Measurements from ENCODE around the gene ELFN1.

Gene ELFN1

DNA sequence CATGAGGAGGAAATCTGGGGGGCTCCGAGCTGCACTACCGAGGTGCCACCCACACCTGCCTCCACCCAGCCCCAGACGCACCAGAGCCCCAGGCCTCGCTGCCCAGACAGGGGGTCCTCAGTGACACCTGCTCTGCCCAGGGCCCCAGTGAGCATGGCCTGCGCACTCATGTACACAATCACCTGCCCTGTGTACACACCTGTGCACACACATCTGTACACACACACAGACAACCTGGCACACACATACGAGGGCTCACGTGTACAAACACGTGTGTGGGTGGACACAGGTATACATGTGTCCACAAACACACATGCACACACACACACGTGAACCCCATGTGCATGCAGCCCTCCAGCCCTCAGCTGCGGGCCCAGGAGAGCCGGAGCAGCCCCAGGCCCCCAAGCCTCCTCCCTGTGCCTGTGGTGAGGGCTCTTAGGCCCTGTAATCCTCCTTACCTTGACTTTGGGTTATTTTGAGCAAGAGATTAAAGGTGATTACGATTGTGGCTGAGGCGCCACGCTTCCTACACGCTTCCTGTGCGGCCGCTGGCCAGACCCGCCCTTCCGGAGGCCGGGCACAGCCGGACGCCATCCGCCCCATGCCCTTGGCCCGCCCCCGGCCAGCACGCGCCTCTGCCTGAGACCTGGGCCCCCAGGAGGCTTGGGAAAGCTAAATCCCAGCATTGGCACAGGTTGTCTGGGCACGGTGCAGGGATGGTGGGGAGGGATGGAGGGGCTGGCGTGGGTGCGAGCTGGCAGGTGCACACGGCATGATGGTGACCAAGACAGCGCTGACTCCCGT lies 71.9 kb downstream of the ELFN1 start:
- TF ChIP-seq, protein P1, sequence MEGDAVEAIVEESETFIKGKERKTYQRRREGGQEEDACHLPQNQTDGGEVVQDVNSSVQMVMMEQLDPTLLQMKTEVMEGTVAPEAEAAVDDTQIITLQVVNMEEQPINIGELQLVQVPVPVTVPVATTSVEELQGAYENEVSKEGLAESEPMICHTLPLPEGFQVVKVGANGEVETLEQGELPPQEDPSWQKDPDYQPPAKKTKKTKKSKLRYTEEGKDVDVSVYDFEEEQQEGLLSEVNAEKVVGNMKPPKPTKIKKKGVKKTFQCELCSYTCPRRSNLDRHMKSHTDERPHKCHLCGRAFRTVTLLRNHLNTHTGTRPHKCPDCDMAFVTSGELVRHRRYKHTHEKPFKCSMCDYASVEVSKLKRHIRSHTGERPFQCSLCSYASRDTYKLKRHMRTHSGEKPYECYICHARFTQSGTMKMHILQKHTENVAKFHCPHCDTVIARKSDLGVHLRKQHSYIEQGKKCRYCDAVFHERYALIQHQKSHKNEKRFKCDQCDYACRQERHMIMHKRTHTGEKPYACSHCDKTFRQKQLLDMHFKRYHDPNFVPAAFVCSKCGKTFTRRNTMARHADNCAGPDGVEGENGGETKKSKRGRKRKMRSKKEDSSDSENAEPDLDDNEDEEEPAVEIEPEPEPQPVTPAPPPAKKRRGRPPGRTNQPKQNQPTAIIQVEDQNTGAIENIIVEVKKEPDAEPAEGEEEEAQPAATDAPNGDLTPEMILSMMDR (conservative IDR thresholded peaks at IDR 0.05), result no peak
- peak overlapping the region; percentile 89 for H3K27ac ChIP-seq

DNA sequence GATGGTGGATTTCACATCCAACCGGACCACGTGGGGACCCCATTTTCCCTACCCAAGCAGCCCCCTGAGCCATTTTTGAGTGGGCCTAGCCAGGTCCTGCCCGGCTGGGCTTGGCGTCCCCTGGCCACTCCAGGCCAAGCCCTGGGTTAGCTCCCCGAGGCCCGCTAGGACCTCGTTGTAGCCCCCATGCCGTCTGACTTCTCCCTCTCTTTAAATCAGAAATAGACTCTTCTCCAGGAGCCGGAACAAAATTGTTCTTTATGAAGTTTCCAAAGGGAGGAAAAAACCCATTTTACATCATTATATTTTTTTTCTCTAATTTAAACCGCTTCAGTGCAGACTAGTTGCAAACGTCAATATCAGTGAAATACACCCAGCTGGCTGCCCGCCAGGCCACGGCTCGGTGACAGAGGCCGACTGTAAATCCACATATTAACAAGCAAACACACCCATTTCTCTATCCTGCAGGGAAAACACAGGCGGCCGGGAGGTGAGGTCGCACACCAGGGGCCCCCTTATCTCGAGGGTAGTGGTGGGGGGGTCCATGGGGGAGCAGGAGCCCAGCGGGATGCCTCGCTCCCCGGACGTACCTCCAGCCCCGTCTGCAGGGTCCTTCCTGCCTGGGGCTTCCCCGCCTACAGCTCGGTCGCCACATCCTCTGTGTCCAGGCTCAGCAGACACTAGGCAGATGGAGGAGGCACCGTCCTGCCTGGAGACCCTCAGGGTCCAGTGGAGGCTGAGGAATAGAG lies 72.7 kb downstream of the ELFN1 start:
- TF ChIP-seq, protein P1 (conservative IDR thresholded peaks at IDR 0.05), result no peak
- H3K27ac ChIP-seq, result peak overlapping the region; percentile 89

DNA sequence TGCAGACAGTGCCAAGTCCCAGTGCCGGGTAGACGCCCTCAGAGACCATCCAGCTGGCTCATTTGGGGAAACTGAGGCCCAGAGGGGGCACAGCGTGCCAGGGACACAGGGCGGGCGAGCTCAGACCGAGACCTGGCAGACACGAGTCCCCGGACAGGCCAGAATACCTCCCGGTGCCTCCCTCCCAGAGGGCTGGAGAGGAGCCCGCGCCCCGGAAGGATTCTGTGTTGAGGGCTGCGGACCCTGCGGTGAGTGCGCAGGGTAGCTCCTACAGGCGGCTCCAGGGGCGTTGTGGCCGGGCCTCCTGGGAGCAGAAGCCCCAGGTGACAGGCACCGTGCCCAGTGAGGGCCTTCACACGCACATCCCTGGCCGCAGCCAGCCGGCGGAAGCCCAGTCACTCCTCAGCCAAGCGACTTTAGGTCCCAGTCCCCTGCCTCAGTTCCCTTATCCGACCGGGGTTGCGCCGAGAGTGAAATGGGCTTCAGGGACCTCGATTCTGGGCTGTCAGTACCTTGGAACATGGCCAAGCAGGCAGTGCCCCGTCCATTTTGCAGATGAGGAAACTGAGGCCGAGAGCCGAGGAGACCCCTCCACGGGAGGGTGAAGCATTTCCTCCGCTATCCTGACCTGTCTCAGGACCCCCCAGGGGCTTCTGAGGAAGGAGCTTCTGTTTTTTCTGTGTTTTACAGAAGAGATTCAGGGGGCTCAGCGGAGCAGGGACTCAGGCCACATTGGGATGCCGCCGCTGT lies 73.6 kb downstream of the ELFN1 start:
- TF ChIP-seq, protein P1 (conservative IDR thresholded peaks at IDR 0.05), result no peak

DNA sequence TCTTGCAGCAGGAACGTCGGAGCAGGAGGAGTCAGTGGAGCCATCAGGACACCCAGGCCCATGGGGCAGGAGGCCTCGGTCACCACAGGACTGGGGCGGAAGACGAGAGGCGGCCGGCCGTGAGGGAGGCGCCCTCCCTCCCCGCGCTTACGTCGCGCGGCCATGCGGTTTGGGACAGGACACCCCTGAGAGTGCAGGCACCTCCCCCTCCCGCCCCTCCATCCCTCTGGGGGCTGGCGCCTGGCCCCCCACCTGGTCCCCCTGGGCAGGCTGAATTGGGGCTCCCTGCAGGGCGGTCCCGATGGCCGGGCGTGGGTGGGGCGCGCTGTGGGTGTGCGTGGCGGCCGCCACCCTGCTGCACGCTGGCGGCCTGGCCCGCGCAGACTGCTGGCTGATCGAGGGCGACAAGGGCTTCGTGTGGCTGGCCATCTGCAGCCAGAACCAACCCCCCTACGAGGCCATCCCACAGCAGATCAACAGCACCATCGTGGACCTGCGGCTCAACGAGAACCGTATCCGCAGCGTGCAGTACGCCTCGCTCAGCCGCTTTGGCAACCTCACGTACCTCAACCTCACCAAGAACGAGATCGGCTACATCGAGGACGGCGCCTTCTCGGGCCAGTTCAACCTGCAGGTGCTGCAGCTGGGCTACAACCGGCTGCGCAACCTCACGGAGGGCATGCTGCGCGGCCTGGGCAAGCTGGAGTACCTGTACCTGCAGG lies 74.4 kb downstream of the ELFN1 start:
- no peak overlapping the region for H3K27ac ChIP-seq
- TF ChIP-seq, protein P1 (conservative IDR thresholded peaks at IDR 0.05), result no peak

More for the DNA sequence above, 73.6 kb downstream of the ELFN1 start:
- H3K27ac ChIP-seq, result peak overlapping the region; percentile 89

DNA sequence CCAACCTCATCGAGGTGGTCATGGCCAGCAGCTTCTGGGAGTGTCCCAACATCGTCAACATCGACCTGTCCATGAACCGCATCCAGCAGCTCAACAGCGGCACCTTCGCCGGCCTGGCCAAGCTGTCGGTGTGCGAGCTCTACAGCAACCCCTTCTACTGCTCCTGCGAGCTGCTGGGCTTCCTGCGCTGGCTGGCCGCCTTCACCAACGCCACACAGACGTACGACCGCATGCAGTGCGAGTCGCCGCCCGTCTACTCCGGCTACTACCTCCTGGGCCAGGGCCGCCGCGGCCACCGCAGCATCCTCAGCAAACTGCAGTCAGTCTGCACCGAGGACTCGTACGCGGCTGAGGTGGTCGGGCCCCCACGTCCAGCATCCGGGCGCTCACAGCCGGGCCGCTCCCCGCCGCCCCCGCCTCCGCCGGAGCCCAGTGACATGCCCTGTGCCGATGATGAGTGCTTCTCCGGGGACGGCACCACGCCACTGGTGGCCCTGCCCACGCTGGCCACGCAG lies 75.0 kb downstream of the ELFN1 start:
- TF ChIP-seq, protein P1 (conservative IDR thresholded peaks at IDR 0.05), result no peak
- H3K27ac ChIP-seq, result no peak overlapping the region

DNA sequence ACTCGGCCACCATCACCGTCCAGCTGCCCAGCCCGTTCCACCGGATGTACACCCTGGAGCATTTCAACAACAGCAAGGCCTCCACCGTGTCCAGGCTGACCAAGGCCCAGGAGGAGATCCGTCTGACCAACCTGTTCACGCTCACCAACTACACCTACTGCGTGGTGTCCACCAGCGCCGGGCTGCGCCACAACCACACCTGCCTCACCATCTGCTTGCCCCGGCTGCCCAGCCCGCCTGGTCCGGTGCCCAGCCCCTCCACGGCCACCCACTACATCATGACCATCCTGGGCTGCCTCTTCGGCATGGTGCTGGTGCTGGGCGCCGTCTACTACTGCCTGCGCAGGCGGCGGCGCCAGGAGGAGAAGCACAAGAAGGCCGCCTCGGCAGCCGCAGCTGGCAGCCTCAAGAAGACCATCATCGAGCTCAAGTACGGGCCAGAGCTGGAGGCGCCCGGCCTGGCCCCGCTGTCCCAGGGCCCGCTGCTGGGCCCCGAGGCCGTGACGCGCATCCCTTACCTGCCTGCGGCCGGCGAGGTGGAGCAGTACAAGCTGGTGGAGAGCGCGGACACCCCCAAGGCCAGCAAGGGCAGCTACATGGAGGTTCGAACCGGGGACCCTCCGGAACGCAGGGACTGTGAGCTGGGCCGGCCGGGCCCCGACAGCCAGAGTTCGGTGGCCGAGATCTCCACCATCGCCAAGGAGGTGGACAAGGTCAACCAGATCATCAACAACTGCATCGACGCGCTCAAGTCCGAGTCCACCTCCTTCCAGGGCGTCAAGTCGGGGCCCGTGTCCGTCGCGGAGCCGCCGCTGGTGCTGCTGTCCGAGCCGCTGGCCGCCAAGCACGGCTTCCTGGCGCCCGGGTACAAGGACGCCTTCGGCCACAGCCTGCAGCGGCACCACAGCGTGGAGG lies 75.8 kb downstream of the ELFN1 start:
- H3K27ac ChIP-seq, result no peak overlapping the region
- TF ChIP-seq, protein P1 (conservative IDR thresholded peaks at IDR 0.05), result no peak
